ENCODE results near the gene PITPNB.

The PITPNB gene

GRCh38 chr22:27918341-27919221, 475 bp downstream of the PITPNB start:
- peaks cover 0 to 7% of the 10 kb centered on the region in 2 donors for H3K36me3 ChIP-seq (ENCODE audit: control insufficient read depth in 1 of 2, insufficient read depth in 2 of 2, low read length in 2 of 2)
- H3K4me1 ChIP-seq (ENCODE audit: control insufficient read depth in 1 of 2, insufficient read depth in 2 of 2, low read length in 2 of 2), result peaks cover 24 to 50% of the 10 kb centered on the region in 2 donors

GRCh38 chr22:27915986-27916385, 3.1 kb downstream of the PITPNB start:
- Histone ChIP-seq H3K4me1 (ENCODE audit: control insufficient read depth in 1 of 2, insufficient read depth in 2 of 2, low read length in 2 of 2) (peaks cover 30 to 73% of the 10 kb centered on the region in 2 donors), H3K27me3 (ENCODE audit: low read depth, low read length) (no peaks in the 10 kb centered on the region), H3K36me3 (ENCODE audit: control insufficient read depth in 1 of 2, insufficient read depth in 2 of 2, low read length in 2 of 2) (peaks cover 0 to 7% of the 10 kb centered on the region in 2 donors), H3K9me3 (ENCODE audit: control insufficient read depth in 1 of 2, low read length in 2 of 2) (no peaks in the 10 kb centered on the region), H3K27ac (ENCODE audit: low read length) (no peak overlapping the region), H3K4me3 (ENCODE audit: low read depth in 1 of 2, low read length in 2 of 2) (no peak overlapping the region)

More at GRCh38 chr22:27918341-27919221, 475 bp downstream of the PITPNB start:
- Histone ChIP-seq H3K4me3 (ENCODE audit: low read depth in 1 of 2, low read length in 2 of 2) (peak overlapping the region; percentile 70 to 77), H3K9me3 (ENCODE audit: control insufficient read depth in 1 of 2, low read length in 2 of 2) (no peaks in the 10 kb centered on the region), H3K27ac (ENCODE audit: low read length) (peak overlapping the region; percentile 80), H3K27me3 (ENCODE audit: low read depth, low read length) (no peaks in the 10 kb centered on the region)

GRCh38 chr22:27913162-27913741, 5.8 kb downstream of the PITPNB start:
- no peak overlapping the region for H3K27ac ChIP-seq (ENCODE audit: low read length)
- peaks cover 27 to 65% of the 10 kb centered on the region in 2 donors for H3K4me1 ChIP-seq (ENCODE audit: control insufficient read depth in 1 of 2, insufficient read depth in 2 of 2, low read length in 2 of 2)
- H3K4me3 ChIP-seq (ENCODE audit: low read depth in 1 of 2, low read length in 2 of 2), result no peak overlapping the region
- no peaks in the 10 kb centered on the region for H3K27me3 ChIP-seq (ENCODE audit: low read depth, low read length)
- H3K9me3 ChIP-seq (ENCODE audit: control insufficient read depth in 1 of 2, low read length in 2 of 2), result no peaks in the 10 kb centered on the region
- H3K36me3 ChIP-seq (ENCODE audit: control insufficient read depth in 1 of 2, insufficient read depth in 2 of 2, low read length in 2 of 2), result peaks cover 7 to 18% of the 10 kb centered on the region in 2 donors

GRCh38 chr22:27912101-27912500, 7.0 kb downstream of the PITPNB start:
- peaks cover 20 to 54% of the 10 kb centered on the region in 2 donors for H3K4me1 ChIP-seq (ENCODE audit: control insufficient read depth in 1 of 2, insufficient read depth in 2 of 2, low read length in 2 of 2)
- no peaks in the 10 kb centered on the region for H3K9me3 ChIP-seq (ENCODE audit: control insufficient read depth in 1 of 2, low read length in 2 of 2)
- no peak overlapping the region for H3K4me3 ChIP-seq (ENCODE audit: low read depth in 1 of 2, low read length in 2 of 2)
- H3K27me3 ChIP-seq (ENCODE audit: low read depth, low read length), result no peaks in the 10 kb centered on the region
- peaks cover 7 to 18% of the 10 kb centered on the region in 2 donors for H3K36me3 ChIP-seq (ENCODE audit: control insufficient read depth in 1 of 2, insufficient read depth in 2 of 2, low read length in 2 of 2)
- no peak overlapping the region for H3K27ac ChIP-seq (ENCODE audit: low read length)

- H3K27ac ChIP-seq (ENCODE audit: low read length), result no peak overlapping the region
- H3K36me3 ChIP-seq (ENCODE audit: control insufficient read depth in 1 of 2, insufficient read depth in 2 of 2, low read length in 2 of 2), result peaks cover 7 to 20% of the 10 kb centered on the region in 2 donors
- H3K4me3 ChIP-seq (ENCODE audit: low read depth in 1 of 2, low read length in 2 of 2), result no peak overlapping the region
- H3K27me3 ChIP-seq (ENCODE audit: low read depth, low read length), result no peaks in the 10 kb centered on the region
- no peaks in the 10 kb centered on the region for H3K9me3 ChIP-seq (ENCODE audit: control insufficient read depth in 1 of 2, low read length in 2 of 2)
- H3K4me1 ChIP-seq (ENCODE audit: control insufficient read depth in 1 of 2, insufficient read depth in 2 of 2, low read length in 2 of 2), result peaks cover 20 to 47% of the 10 kb centered on the region in 2 donors
Measured at GRCh38 chr22:27911330-27911729, 7.7 kb downstream of the PITPNB start.

GRCh38 chr22:27906241-27906640, 12.8 kb downstream of the PITPNB start:
- no peaks in the 10 kb centered on the region for H3K27me3 ChIP-seq (ENCODE audit: low read depth, low read length)
- H3K4me1 ChIP-seq (ENCODE audit: control insufficient read depth in 1 of 2, insufficient read depth in 2 of 2, low read length in 2 of 2), result peaks cover 0 to 7% of the 10 kb centered on the region in 2 donors
- no peaks in the 10 kb centered on the region for H3K9me3 ChIP-seq (ENCODE audit: control insufficient read depth in 1 of 2, low read length in 2 of 2)
- no peak overlapping the region for H3K27ac ChIP-seq (ENCODE audit: low read length)
- H3K36me3 ChIP-seq (ENCODE audit: control insufficient read depth in 1 of 2, insufficient read depth in 2 of 2, low read length in 2 of 2), result peaks cover 11 to 44% of the 10 kb centered on the region in 2 donors
- H3K4me3 ChIP-seq (ENCODE audit: low read depth in 1 of 2, low read length in 2 of 2), result no peak overlapping the region

GRCh38 chr22:27905653-27906052, 13.4 kb downstream of the PITPNB start:
- Histone ChIP-seq H3K27me3 (ENCODE audit: low read depth, low read length) (no peaks in the 10 kb centered on the region), H3K4me1 (ENCODE audit: control insufficient read depth in 1 of 2, insufficient read depth in 2 of 2, low read length in 2 of 2) (peaks cover 0 to 7% of the 10 kb centered on the region in 2 donors), H3K36me3 (ENCODE audit: control insufficient read depth in 1 of 2, insufficient read depth in 2 of 2, low read length in 2 of 2) (peaks cover 13 to 42% of the 10 kb centered on the region in 2 donors), H3K27ac (ENCODE audit: low read length) (no peak overlapping the region), H3K9me3 (ENCODE audit: control insufficient read depth in 1 of 2, low read length in 2 of 2) (no peaks in the 10 kb centered on the region), H3K4me3 (ENCODE audit: low read depth in 1 of 2, low read length in 2 of 2) (no peak overlapping the region)

- Histone ChIP-seq H3K27ac (ENCODE audit: low read length) (no peak overlapping the region), H3K36me3 (ENCODE audit: control insufficient read depth in 1 of 2, insufficient read depth in 2 of 2, low read length in 2 of 2) (peaks cover 9 to 36% of the 10 kb centered on the region in 2 donors), H3K4me1 (ENCODE audit: control insufficient read depth in 1 of 2, insufficient read depth in 2 of 2, low read length in 2 of 2) (peaks cover 0 to 7% of the 10 kb centered on the region in 2 donors), H3K27me3 (ENCODE audit: low read depth, low read length) (no peaks in the 10 kb centered on the region), H3K4me3 (ENCODE audit: low read depth in 1 of 2, low read length in 2 of 2) (no peak overlapping the region), H3K9me3 (ENCODE audit: control insufficient read depth in 1 of 2, low read length in 2 of 2) (no peaks in the 10 kb centered on the region)
Measured at GRCh38 chr22:27903805-27904473, 15.1 kb downstream of the PITPNB start.

- peaks cover 27 to 44% of the 10 kb centered on the region in 2 donors for H3K36me3 ChIP-seq (ENCODE audit: control insufficient read depth in 1 of 2, insufficient read depth in 2 of 2, low read length in 2 of 2)
- no peak overlapping the region for H3K4me3 ChIP-seq (ENCODE audit: low read depth in 1 of 2, low read length in 2 of 2)
- H3K4me1 ChIP-seq (ENCODE audit: control insufficient read depth in 1 of 2, insufficient read depth in 2 of 2, low read length in 2 of 2), result peaks cover 0 to 7% of the 10 kb centered on the region in 2 donors
- H3K9me3 ChIP-seq (ENCODE audit: control insufficient read depth in 1 of 2, low read length in 2 of 2), result no peaks in the 10 kb centered on the region
- H3K27me3 ChIP-seq (ENCODE audit: low read depth, low read length), result no peaks in the 10 kb centered on the region
- H3K27ac ChIP-seq (ENCODE audit: low read length), result no peak overlapping the region
Measured at GRCh38 chr22:27900153-27900552, 18.9 kb downstream of the PITPNB start.

- H3K4me3 ChIP-seq (ENCODE audit: low read depth in 1 of 2, low read length in 2 of 2), result no peak overlapping the region
- H3K27ac ChIP-seq (ENCODE audit: low read length), result no peak overlapping the region
- no peaks in the 10 kb centered on the region for H3K9me3 ChIP-seq (ENCODE audit: control insufficient read depth in 1 of 2, low read length in 2 of 2)
- no peaks in the 10 kb centered on the region for H3K4me1 ChIP-seq (ENCODE audit: control insufficient read depth in 1 of 2, insufficient read depth in 2 of 2, low read length in 2 of 2)
- peaks cover 46 to 49% of the 10 kb centered on the region in 2 donors for H3K36me3 ChIP-seq (ENCODE audit: control insufficient read depth in 1 of 2, insufficient read depth in 2 of 2, low read length in 2 of 2)
- no peaks in the 10 kb centered on the region for H3K27me3 ChIP-seq (ENCODE audit: low read depth, low read length)
Measured at GRCh38 chr22:27896245-27896644, 22.8 kb downstream of the PITPNB start.

GRCh38 chr22:27895600-27895999, 23.5 kb downstream of the PITPNB start:
- H3K4me3 ChIP-seq (ENCODE audit: low read depth in 1 of 2, low read length in 2 of 2), result no peak overlapping the region
- no peaks in the 10 kb centered on the region for H3K4me1 ChIP-seq (ENCODE audit: control insufficient read depth in 1 of 2, insufficient read depth in 2 of 2, low read length in 2 of 2)
- no peaks in the 10 kb centered on the region for H3K9me3 ChIP-seq (ENCODE audit: control insufficient read depth in 1 of 2, low read length in 2 of 2)
- H3K36me3 ChIP-seq (ENCODE audit: control insufficient read depth in 1 of 2, insufficient read depth in 2 of 2, low read length in 2 of 2), result peaks cover 46 to 53% of the 10 kb centered on the region in 2 donors
- no peaks in the 10 kb centered on the region for H3K27me3 ChIP-seq (ENCODE audit: low read depth, low read length)
- no peak overlapping the region for H3K27ac ChIP-seq (ENCODE audit: low read length)
